ENCODE data around the gene ZNF579.

GRCh38 chr19:55600662-55601028 lies 20.0 kb upstream of the ZNF579 start:
- TF ChIP-seq CTCF (IDR thresholded peaks at IDR 0.05) (no peak), EZH2 (IDR thresholded peaks at IDR 0.05) (no peak), EZH2phosphoT487 (IDR thresholded peaks at IDR 0.05) (no peak)

All from neural progenitor cell (in vitro differentiated cells).